Kasumi-1 (cell line): ENCODE results near the gene LGMN.

Experiments
- DNase-seq, 2 experiments: peaks; one replicate each; lab custom pipeline; 2025; lab: John Stamatoyannopoulos, UW

LGMN gene

DNA sequence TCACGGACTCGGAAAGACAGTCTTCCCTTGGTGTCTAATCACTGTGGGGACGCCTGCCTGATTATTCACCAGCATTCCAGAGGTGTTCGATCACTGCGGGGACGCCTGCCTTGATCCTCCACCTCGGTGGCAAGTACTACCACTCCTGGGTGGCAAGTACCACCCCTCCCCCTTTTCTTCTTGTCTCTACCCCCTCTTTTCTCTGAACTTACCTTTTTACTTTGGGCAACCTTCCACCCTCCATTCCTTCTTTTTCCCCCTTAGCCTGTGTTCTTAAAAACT lies 12.0 kb upstream of the LGMN start:
- no peak for DNase-seq

GRCh38 chr14:92759679-92760523 lies 11.5 kb upstream of the LGMN start:
- DNase-seq, result no peak

- no peak for DNase-seq
Measured at GRCh38 chr14:92759300-92759678, 10.9 kb upstream of the LGMN start.

DNA sequence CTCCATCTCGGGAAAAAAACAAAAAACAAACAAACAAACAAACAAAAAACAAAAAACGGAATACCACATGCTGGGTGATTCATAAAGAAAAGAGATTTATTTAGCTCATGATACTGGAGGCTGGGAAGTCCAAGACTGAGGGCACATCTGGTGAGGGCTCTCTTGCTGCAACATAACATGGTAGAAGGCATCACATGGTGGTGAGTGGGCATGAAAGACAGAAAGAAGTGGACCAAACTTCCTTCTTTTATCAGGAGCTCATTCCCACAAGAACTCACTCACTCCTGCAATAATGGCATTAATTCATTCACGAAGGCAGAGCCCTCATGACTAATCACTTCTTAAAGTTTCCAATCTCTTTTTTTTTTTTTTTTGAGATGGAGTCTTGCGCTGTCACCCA lies 8.0 kb upstream of the LGMN start:
- DNase-seq, result no peak

DNA sequence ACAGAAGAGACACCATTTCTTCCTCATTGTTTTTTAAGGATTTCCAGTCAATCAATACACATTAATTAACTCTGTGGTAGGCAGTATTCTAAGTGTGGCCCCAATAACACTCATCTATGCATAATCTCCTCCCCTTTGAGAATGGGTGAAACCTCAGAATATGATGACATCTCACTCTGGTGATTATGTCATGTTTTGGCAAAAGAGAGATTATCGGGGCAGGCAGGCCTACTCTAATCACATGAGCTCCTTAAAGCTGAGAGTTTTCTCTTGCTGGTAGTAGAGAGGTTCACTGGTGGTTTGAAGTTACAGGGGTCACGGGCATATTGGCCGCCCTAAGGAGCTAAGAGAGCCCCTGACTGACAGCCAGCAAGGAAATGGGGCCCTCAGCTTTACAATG lies 7.1 kb upstream of the LGMN start:
- no peak for DNase-seq

- no peak for DNase-seq
Measured at GRCh38 chr14:92754966-92755365, 6.5 kb upstream of the LGMN start.

GRCh38 chr14:92753250-92753649 lies 4.8 kb upstream of the LGMN start:
- DNase-seq, result peak; percentile 90

GRCh38 chr14:92751819-92752218 lies 3.4 kb upstream of the LGMN start:
- no peak for DNase-seq

DNA sequence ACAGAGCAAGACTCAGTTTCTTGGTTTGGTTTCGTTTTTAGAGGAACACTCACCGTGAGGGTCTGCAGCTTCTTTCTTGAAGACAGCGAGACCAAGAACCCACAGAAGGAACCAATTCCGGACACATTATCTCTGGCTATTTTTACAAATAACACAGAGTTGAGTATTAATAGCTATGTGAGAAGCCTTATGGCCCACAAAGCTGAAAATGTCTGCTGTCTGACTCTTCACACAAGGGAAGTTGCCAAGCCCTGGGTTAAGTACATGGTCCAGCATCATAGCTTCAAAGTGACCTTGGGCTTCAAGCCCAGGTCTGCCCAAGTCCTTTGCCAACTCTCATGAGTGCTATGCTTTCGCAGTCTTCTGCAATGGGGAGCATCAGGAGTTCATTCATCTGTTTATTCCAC lies 2.6 kb upstream of the LGMN start:
- no peak for DNase-seq

DNA sequence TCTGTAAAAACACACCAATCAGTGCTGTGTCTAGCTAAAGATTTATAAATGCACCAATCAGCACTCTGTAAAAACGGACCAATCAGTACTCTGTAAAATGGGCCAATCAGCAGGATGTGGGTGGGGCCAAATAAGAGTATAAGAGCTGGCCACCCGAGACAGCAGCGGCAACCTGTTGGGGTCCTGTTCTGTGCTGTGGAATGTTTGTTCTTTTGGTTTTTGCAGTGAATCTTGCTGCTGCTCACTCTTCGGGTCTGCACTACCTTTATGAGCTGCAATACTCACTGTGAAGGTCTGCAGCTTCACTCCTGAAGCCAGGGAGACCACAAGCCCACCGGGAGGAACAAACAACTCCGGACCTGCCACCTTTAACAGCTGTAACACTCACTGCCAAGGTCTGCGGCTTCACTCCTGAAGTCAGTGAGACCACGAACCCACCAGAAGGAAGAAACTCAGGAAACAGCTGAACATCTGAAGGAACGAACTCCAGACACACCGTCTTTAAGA lies 1.8 kb upstream of the LGMN start:
- peak; percentile 46 to 66 for DNase-seq

- DNase-seq, result no peak
Measured at GRCh38 chr14:92747701-92748258, 647 bp downstream of the LGMN start.

- DNase-seq, result no peak
Measured at GRCh38 chr14:92744198-92744597, 4.2 kb downstream of the LGMN start.

- DNase-seq, result no peak
Measured at GRCh38 chr14:92740440-92740839, 8.0 kb downstream of the LGMN start.

DNA sequence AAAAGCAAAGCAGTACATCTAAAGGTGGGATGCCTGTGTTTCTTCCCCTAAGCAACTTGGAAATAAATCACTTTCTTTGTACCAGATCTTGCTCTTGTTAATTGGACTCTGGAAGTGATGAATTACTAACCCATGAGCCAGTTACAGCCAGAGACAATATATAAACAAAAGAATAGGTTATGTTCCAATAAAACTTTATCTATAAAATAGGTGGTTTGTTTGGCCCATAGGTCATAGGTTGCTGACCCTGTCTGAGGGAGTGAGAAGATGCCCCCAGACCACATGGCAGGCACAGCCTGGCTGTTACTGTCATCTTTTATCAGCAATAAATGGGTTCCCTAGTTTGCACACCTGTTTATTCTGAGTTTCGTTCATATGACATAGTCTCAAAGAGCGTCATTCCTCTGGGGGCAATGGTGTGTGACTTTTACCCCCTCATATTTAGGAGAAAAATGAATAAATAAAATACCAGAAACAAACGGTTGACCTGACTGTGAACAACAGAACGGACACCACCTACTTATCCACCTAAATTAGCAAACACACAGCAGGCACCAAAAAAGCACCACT lies 10.7 kb downstream of the LGMN start:
- no peak for DNase-seq

DNA sequence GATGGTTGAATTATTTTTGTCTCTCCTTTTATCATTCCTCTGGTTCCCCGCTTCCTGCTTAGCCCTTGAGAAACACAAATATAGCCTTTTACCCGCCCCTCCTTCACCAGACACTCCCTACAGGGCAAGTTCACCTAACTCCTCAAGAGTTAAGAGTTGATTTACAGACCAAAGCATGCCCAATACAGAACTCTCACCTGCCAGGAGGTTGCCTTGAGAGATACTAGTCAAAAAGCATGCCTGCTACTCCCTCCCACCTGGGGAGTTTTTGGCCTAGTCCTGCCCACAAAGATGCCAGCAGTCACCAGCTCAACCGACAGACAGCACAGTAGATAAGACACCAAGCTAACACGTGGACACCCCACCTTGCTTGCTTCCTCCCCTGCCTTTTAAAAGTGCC lies 11.2 kb downstream of the LGMN start:
- DNase-seq, result no peak

DNA sequence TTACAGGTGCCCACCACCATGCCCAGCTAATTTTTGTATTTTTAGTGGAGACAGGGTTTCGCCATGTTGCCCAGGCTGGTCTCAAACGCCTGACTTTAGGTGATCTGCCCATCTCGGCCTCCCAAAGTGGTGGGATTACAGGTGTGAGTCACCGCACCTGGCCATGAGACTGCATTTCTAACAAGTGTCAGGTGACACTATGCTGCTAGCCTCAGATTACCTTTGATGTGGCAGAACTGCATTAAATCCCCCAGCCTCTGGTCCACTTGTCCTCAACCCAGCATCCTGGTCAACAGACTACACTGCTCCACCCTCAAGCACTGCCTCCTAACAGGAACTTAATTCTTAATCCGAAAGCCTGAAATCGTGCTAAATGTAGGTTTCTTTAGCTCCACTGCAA lies 13.1 kb downstream of the LGMN start:
- DNase-seq, result no peak

GRCh38 chr14:92734618-92735017 lies 13.8 kb downstream of the LGMN start:
- no peak for DNase-seq

DNA sequence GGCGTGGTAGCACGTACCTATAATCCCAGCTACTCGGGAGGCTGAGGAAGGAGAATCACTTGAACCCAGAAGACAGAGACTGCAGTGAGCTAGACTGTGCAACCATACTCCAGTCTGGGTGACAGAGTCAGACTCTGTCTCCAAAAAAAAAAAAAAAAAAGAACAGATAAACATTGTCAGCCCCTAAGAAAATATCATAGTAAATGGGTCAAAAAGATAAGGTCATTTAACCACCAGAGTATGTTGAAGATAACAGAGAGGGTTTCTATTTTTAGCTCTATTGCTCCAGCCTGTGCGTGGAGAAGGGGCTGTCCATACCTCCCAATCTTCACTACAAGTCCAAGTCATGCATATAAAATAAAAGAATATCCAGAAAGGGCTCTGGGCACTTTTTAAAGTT lies 15.4 kb downstream of the LGMN start:
- DNase-seq, result no peak

- no peak for DNase-seq
Measured at GRCh38 chr14:92731622-92732115, 16.8 kb downstream of the LGMN start.

DNA sequence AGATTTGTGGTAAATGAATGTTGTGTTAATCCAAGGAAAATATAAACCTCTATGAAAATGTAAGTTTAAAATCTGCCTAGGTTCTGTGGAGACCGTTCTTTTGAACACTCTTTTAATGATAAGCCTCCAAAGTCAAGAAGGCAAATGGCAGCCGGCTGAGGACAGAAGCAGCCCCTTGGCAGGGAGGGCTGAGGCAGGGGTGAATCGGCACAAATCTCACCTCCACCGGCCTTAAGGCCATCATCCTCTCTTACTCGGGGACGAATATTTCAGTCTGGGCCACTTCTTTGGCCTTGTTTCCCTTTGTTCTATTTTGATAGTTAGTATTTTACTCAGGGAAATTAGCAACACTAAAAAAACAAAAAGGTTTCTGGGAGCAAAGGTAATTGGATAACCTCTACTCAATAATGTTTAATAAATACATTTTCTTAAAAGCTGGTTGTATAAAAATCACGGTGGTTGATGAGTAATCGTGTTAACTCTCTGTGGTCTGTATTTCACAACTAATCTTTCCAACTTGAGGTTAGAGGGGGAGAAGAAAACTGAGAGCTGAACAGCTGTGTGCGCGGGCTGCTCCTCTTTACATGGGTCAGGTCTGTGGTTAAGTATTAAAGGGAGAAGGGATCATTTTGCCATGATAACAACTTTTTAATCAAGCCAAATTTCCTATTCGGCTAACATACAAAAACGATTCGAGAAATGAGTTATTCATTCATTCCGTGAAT lies 18.6 kb downstream of the LGMN start:
- DNase-seq, result peak; percentile 45 to 51

GRCh38 chr14:92728759-92729364 lies 19.6 kb downstream of the LGMN start:
- peak; percentile 26 to 37 for DNase-seq

- DNase-seq, result no peak
Measured at GRCh38 chr14:92726933-92727262, 21.5 kb downstream of the LGMN start.
